Lung (tissue), 12 donors: Measurements from ENCODE around the gene CCNY. TPM values are rescaled to one million over a fixed set of nuclear protein-coding genes. Genes with fewer than 3 reads are reported as not detected.
"Not testable (repeated sequence)": the region's sequence is repeated elsewhere in the genome, so short reads cannot be mapped to it uniquely, and the experiment has no call there.

Experiments
- ATAC-seq: fragments of 200-7000 bp; cut with Tn5 transposase; one replicate; pipeline ENCODE4 v1.9.1; 2020; ENCODE audit warnings: moderate number of reproducible peaks; ENCODE audit not compliant: insufficient read depth, low FRiP score
- DNase-seq, 3 donors: peaks; one replicate each; pipeline ENCODE4 v3.0.0-alpha.2; 2013 to 2017
- H3K27ac ChIP-seq, 2 donors: one replicate each; pipeline ENCODE4 v1.5.1; 2013; ENCODE audit warnings: mild to moderate bottlenecking in 2 of 2, moderate library complexity in 2 of 2, control low read depth in 1 of 2, inconsistent platforms in 1 of 2, low read depth in 1 of 2, low read length in 1 of 2
- H3K27me3 ChIP-seq, 3 donors: one replicate each; pipeline ENCODE4 v1.5.1; 2013; ENCODE audit warnings: low read length in 2 of 3; ENCODE audit not compliant: control insufficient read depth in 3 of 3, insufficient read depth in 3 of 3
- H3K36me3 ChIP-seq, 4 donors: one replicate each; pipeline ENCODE4 v1.5.1; 2013; ENCODE audit warnings: low read length in 4 of 4, mild to moderate bottlenecking in 1 of 4, moderate library complexity in 1 of 4; ENCODE audit not compliant: control insufficient read depth in 4 of 4, insufficient read depth in 4 of 4
- H3K4me1 ChIP-seq, 5 donors: one replicate each; pipeline ENCODE4 v1.5.1; 2013; ENCODE audit warnings: low read length in 5 of 5, mild to moderate bottlenecking in 2 of 5, moderate library complexity in 1 of 5; ENCODE audit not compliant: control insufficient read depth in 5 of 5, insufficient read depth in 5 of 5
- H3K4me3 ChIP-seq: one replicate; pipeline ENCODE4 v1.5.1; 2013; ENCODE audit warnings: mild to moderate bottlenecking, control low read depth, moderate library complexity
- H3K9ac ChIP-seq, 2 donors: one replicate each; pipeline ENCODE4 v1.5.1; 2013; ENCODE audit warnings: low read length in 2 of 2, control low read depth in 1 of 2; ENCODE audit not compliant: insufficient read depth in 1 of 2
- H3K9me3 ChIP-seq, 4 donors: one replicate each; pipeline ENCODE4 v1.5.1; 2013; ENCODE audit warnings: low read length in 3 of 4, mild to moderate bottlenecking in 1 of 4, moderate library complexity in 1 of 4; ENCODE audit not compliant: control insufficient read depth in 4 of 4, insufficient read depth in 3 of 4
- WGBS, 2 donors: extraction: QIAGEN DNeasy Blood & Tissue Kit; methylation state at CpG; one replicate each; pipeline ENCODE4 v1.1.7; 2013; 5-methylcytosine and 5-hydroxymethylcytosine counted together
- polyA plus RNA-seq, 2 donors: library from polyadenylated mRNA; stranded (reverse); fragments of 200-250 nt; gene quantifications; one replicate each; pipeline ENCODE4 v1.2.1, GENCODE V29; 2013
- total RNA-seq, 2 donors: library from RNA; depleted of rRNA in 1 of 2; stranded (reverse); fragments of >200 nt in 1 of 2; gene quantifications; one replicate each; pipeline ENCODE4 v1.2.1, GENCODE V29; 2014 to 2021
- TF ChIP-seq, protein P1 (sequence below): IDR thresholded peaks from 2 replicates; pipeline ENCODE4 v1.5.1; 2012; ENCODE audit warnings: mild to moderate bottlenecking; ENCODE audit errors: control extremely low read depth, extremely low read depth
- donor health status: control.
- donor health status: control.
- donor health status: Bipolar disorder and iron deficiency.
- donor health status: healthy.
- donor health status: DM: yes; HTN: yes; CAD: no.

Gene CCNY
- total and polyA plus RNA-seq, 4 donors = 26.6 to 63.0 (median 38.8) TPM

- Histone ChIP-seq H3K9ac (no peak overlapping the region), H3K4me3 (no peak overlapping the region), H3K27ac (no peak overlapping the region), H3K27me3 (no peaks in the 10 kb centered on the region), H3K36me3 (no peaks in the 10 kb centered on the region), H3K4me1 (peaks cover 0 to 3% (median 0%) of the 10 kb centered on the region in 5 donors), H3K9me3 (no peaks in the 10 kb centered on the region)
- no peak for ATAC-seq
- 74 to 89% methylated on average over 10 of the region's 10 CpGs for WGBS, 2 donors
- no peak for DNase-seq
- TF ChIP-seq, protein P1, sequence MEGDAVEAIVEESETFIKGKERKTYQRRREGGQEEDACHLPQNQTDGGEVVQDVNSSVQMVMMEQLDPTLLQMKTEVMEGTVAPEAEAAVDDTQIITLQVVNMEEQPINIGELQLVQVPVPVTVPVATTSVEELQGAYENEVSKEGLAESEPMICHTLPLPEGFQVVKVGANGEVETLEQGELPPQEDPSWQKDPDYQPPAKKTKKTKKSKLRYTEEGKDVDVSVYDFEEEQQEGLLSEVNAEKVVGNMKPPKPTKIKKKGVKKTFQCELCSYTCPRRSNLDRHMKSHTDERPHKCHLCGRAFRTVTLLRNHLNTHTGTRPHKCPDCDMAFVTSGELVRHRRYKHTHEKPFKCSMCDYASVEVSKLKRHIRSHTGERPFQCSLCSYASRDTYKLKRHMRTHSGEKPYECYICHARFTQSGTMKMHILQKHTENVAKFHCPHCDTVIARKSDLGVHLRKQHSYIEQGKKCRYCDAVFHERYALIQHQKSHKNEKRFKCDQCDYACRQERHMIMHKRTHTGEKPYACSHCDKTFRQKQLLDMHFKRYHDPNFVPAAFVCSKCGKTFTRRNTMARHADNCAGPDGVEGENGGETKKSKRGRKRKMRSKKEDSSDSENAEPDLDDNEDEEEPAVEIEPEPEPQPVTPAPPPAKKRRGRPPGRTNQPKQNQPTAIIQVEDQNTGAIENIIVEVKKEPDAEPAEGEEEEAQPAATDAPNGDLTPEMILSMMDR = no peak
Observed at GRCh38 chr10:35307297-35307696, 29.0 kb upstream of the CCNY start.

GRCh38 chr10:35308809-35309208 is 27.5 kb upstream of the CCNY start:
- no peaks in the 10 kb centered on the region for H3K36me3 ChIP-seq
- H3K27me3 ChIP-seq = no peaks in the 10 kb centered on the region
- DNase-seq (no peak), ATAC-seq (no peak)
- WGBS, 2 donors = 51 to 53% methylated on average over 2 of the region's 2 CpGs
- H3K4me1 ChIP-seq = peaks cover 0 to 3% (median 0%) of the 10 kb centered on the region in 5 donors
- TF ChIP-seq, protein P1 = no peak
- H3K27ac ChIP-seq = no peak overlapping the region
- H3K9me3 ChIP-seq = no peaks in the 10 kb centered on the region
- H3K9ac ChIP-seq = no peak overlapping the region
- H3K4me3 ChIP-seq = no peak overlapping the region

GRCh38 chr10:35314142-35314541 is 22.2 kb upstream of the CCNY start:
- H3K27ac ChIP-seq, H3K9me3 ChIP-seq, H3K27me3 ChIP-seq, H3K4me1 ChIP-seq, H3K9ac ChIP-seq, DNase-seq, ATAC-seq, H3K4me3 ChIP-seq: not testable (repeated sequence)
- WGBS, 2 donors = 95 to 96% methylated on average over 2 of the region's 2 CpGs
- peaks cover 3 to 15% (median 8%) of the 10 kb centered on the region in 4 donors for H3K36me3 ChIP-seq

DNA sequence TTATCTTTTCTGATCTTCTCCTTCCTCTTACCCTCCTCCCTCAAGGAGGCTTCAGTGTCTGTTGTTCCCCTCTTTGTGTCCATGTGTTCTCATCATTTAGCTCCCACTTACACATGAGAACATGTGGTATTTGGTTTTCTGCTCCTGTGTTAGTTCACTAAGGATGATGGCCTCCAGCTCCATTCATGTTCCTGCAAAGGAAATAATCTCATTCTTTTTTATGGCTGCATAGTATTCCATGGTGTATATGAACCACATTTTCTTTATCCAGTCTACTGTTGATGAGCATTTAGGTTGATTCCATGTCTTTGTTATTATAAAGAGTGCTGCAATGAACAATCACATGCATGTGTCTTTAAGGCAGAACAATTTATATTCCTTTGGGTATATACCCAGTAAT is 21.1 kb upstream of the CCNY start:
- not testable (repeated sequence) for H3K9me3 ChIP-seq, DNase-seq, H3K27me3 ChIP-seq, H3K27ac ChIP-seq, ATAC-seq, H3K9ac ChIP-seq, H3K4me3 ChIP-seq, H3K4me1 ChIP-seq
- peaks cover 3 to 15% (median 8%) of the 10 kb centered on the region in 4 donors for H3K36me3 ChIP-seq
